Neural cell (in vitro differentiated cells): Measurements from ENCODE around the gene PTCH1. TPM values are rescaled to one million over a fixed set of nuclear protein-coding genes. Genes with fewer than 3 reads are reported as not detected.

Source experiments
- H2AFZ ChIP-seq: fragments of 200-600, 300-800 bp; sonication (generic), shearing (Covaris generic); 2 replicates; pipeline ENCODE4 v1.6.0; 2014; ENCODE audit warnings: low read depth, mild to moderate bottlenecking, antibody characterized with exemption, low read length, moderate library complexity
- H3F3A ChIP-seq: fragments of 200-600 bp; shearing (Covaris generic); 2 replicates; pipeline ENCODE4 v1.6.1; 2016; ENCODE audit warnings: mild to moderate bottlenecking, moderate library complexity, mixed read lengths, antibody characterized with exemption, low read length; ENCODE audit not compliant: insufficient read depth, poor library complexity, severe bottlenecking
- H3K27ac ChIP-seq: fragments of 200-600, 300-800 bp; sonication (generic), shearing (Covaris generic); 2 replicates; pipeline ENCODE4 v1.5.1; 2014; ENCODE audit warnings: mild to moderate bottlenecking, low read length, moderate library complexity
- H3K27me3 ChIP-seq: fragments of 300-800, 200-600 bp; sonication (generic), shearing (Covaris generic); 2 replicates; pipeline ENCODE4 v1.6.0; 2014; ENCODE audit warnings: mild to moderate bottlenecking, low read depth, low read length, moderate library complexity; ENCODE audit not compliant: insufficient read depth
- H3K36me3 ChIP-seq: fragments of 300-800, 200-600 bp; sonication (generic), shearing (Covaris generic); 2 replicates; pipeline ENCODE4 v1.5.1; 2014; ENCODE audit warnings: mild to moderate bottlenecking, antibody characterized with exemption, low read length, moderate library complexity; ENCODE audit not compliant: insufficient read depth
- H3K4me2 ChIP-seq: fragments of 300-800, 200-600 bp; sonication (generic), shearing (Covaris generic); 2 replicates; pipeline ENCODE4 v1.6.0; 2014; ENCODE audit warnings: mild to moderate bottlenecking, low read length
- H3K4me3 ChIP-seq: fragments of 300-800, 200-600 bp; sonication (generic), shearing (Covaris generic); 2 replicates; pipeline ENCODE4 v1.5.1; 2014; ENCODE audit warnings: mild to moderate bottlenecking, low read length, moderate library complexity
- H3K79me2 ChIP-seq: fragments of 200-600 bp; shearing (Covaris generic); replicated peaks from 2 replicates; pipeline ENCODE4 v1.6.0; 2014; ENCODE audit warnings: mild to moderate bottlenecking, low read length, moderate library complexity; ENCODE audit not compliant: insufficient read depth
- H3K9ac ChIP-seq: fragments of 300-800, 200-600 bp; sonication (generic), shearing (Covaris generic); 2 replicates; pipeline ENCODE4 v1.6.1; 2016; ENCODE audit warnings: mild to moderate bottlenecking, low read length, mixed read lengths
- H3K9me2 ChIP-seq: fragments of 200-600 bp; shearing (Covaris generic); 2 replicates; pipeline ENCODE4 v1.6.1; 2016; ENCODE audit warnings: mild to moderate bottlenecking, low read length, mixed read lengths; ENCODE audit not compliant: insufficient read depth
- H3K9me3 ChIP-seq: fragments of 200-600, 300-800 bp; sonication (generic), shearing (Covaris generic); 2 replicates; pipeline ENCODE4 v1.6.1; 2016; ENCODE audit warnings: mild to moderate bottlenecking, mixed run types, low read length, moderate library complexity, mixed read lengths
- H4K20me1 ChIP-seq: fragments of 200-600 bp; shearing (Covaris generic); 2 replicates; pipeline ENCODE4 v1.6.1; 2016; ENCODE audit warnings: mild to moderate bottlenecking, mixed run types; ENCODE audit not compliant: insufficient read depth
- CTCF ChIP-seq: fragments of 450-650 bp; IDR thresholded peaks from 2 replicates; pipeline ENCODE4 v1.5.1; 2014; ENCODE audit warnings: antibody characterized with exemption, mild to moderate bottlenecking, moderate library complexity; ENCODE audit not compliant: poor library complexity, severe bottlenecking
- EP300 ChIP-seq: fragments of 450-650 bp; conservative IDR thresholded peaks from 2 replicates; pipeline ENCODE4 v1.6.1; 2014; ENCODE audit warnings: antibody characterized with exemption, mild to moderate bottlenecking, moderate library complexity; ENCODE audit not compliant: poor library complexity, severe bottlenecking
- EZH2 ChIP-seq: fragments of 200-600, 300-800 bp; shearing (Covaris generic), sonication (generic); IDR thresholded peaks from 2 replicates; pipeline ENCODE4 v1.6.1; 2014; ENCODE audit warnings: antibody characterized with exemption, low read length, borderline replicate concordance, mild to moderate bottlenecking; ENCODE audit not compliant: insufficient read depth, poor library complexity, severe bottlenecking
- MXI1 ChIP-seq: fragments of 450-650 bp; conservative IDR thresholded peaks from 2 replicates; pipeline ENCODE4 v1.6.1; 2014; ENCODE audit warnings: antibody characterized with exemption, mild to moderate bottlenecking; ENCODE audit not compliant: poor library complexity, severe bottlenecking
- POLR2AphosphoS5 ChIP-seq: IDR thresholded peaks from 2 replicates; pipeline ENCODE4 v1.6.1; 2012
- RAD21 ChIP-seq: fragments of 450-650 bp; conservative IDR thresholded peaks from 2 replicates; pipeline ENCODE4 v1.6.1; 2014; ENCODE audit warnings: antibody characterized with exemption, mild to moderate bottlenecking, moderate library complexity
- REST ChIP-seq: IDR thresholded peaks from 2 replicates; pipeline ENCODE4 v1.6.1; 2012; ENCODE audit warnings: borderline replicate concordance
- SMC3 ChIP-seq: fragments of 450-650 bp; conservative IDR thresholded peaks from 2 replicates; pipeline ENCODE4 v1.6.1; 2014; ENCODE audit warnings: antibody characterized with exemption, mild to moderate bottlenecking, moderate library complexity; ENCODE audit not compliant: poor library complexity
- TAF1 ChIP-seq: IDR thresholded peaks from 2 replicates; pipeline ENCODE4 v1.6.1; 2012; ENCODE audit warnings: low read depth
- polyA plus RNA-seq: library from polyadenylated mRNA; depleted of rRNA; stranded (reverse); fragments of >200 nt; gene quantifications from 2 replicates; pipeline ENCODE4 v1.2.3, GENCODE V29; 2014

Gene PTCH1
- polyA plus RNA-seq, 1 donor from 2014 or later, result 15.6 TPM

- Histone ChIP-seq H3K9me2 (no peaks in the 10 kb centered on the region), H3K9ac (no peak overlapping the region), H3K36me3 (no peaks in the 10 kb centered on the region), H3F3A (no peaks in the 10 kb centered on the region), H3K27me3 (no peaks in the 10 kb centered on the region), H3K27ac (no peak overlapping the region), H3K4me3 (no peak overlapping the region), H3K4me2 (no peak overlapping the region), H3K9me3 (peaks cover 4% of the 10 kb centered on the region), H2AFZ (no peak overlapping the region), H3K79me2 (no peaks in the 10 kb centered on the region), H4K20me1 (no peaks in the 10 kb centered on the region)
- TF ChIP-seq POLR2AphosphoS5, result no peak
- TF ChIP-seq REST, result no peak
- no peak for TF ChIP-seq RAD21
Measured at GRCh38 chr9:95431286-95431685, 85.5 kb downstream of the PTCH1 start.

GRCh38 chr9:95429948-95430620, 86.7 kb downstream of the PTCH1 start:
- Histone ChIP-seq H3F3A (no peaks in the 10 kb centered on the region), H3K36me3 (no peaks in the 10 kb centered on the region), H3K9me2 (no peaks in the 10 kb centered on the region)

More at GRCh38 chr9:95429948-95430620, 86.7 kb downstream of the PTCH1 start:
- H3K4me2 ChIP-seq, result no peak overlapping the region
- H3K9me3 ChIP-seq, result peaks cover 4% of the 10 kb centered on the region
- H3K4me3 ChIP-seq, result no peak overlapping the region
- H3K27me3 ChIP-seq, result no peaks in the 10 kb centered on the region
- no peaks in the 10 kb centered on the region for H3K79me2 ChIP-seq
- no peak overlapping the region for H3K9ac ChIP-seq
- no peaks in the 10 kb centered on the region for H4K20me1 ChIP-seq
- TF ChIP-seq EP300, result no peak
- no peak for TF ChIP-seq EZH2
- no peak for TF ChIP-seq MXI1
- no peak for TF ChIP-seq RAD21
- no peak for TF ChIP-seq CTCF
- TF ChIP-seq POLR2AphosphoS5, result no peak
- TF ChIP-seq SMC3, result no peak
- no peak for TF ChIP-seq TAF1
- H3K27ac ChIP-seq, result no peak overlapping the region
- H2AFZ ChIP-seq, result no peak overlapping the region
